HuH-7 (cell line): ENCODE results near the gene ATP6V1G2.
A peak's percentile ranks its signal among the peaks of the same experiment; 100 is the strongest.

Experiments used
- DNase-seq: peaks from one replicate; pipeline ENCODE4 v3.0.0; 2011; ENCODE audit warnings: low spot score

Gene ATP6V1G2

DNA sequence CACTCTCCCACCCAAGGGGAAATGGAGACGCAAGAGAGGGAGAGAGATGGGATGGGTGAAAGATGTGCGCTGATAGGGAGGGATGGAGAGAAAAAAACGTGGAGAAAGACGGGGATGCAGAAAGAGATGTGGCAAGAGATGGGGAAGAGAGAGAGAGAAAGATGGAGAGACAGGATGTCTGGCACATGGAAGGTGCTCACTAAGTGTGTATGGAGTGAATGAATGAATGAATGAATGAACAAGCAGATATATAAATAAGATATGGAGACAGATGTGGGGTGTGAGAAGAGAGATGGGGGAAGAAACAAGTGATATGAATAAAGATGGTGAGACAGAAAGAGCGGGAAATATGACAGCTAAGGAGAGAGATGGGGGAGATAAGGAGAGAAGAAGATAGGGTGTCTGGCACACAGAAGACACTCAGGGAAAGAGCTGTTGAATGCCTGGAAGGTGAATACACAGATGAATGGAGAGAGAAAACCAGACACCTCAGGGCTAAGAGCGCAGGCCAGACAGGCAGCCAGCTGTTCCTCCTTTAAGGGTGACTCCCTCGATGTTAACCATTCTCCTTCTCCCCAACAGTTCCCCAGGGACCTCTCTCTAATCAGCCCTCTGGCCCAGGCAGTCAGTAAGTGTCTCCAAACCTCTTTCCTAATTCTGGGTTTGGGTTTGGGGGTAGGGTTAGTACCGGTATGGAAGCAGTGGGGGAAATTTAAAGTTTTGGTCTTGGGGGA is 29.7 kb upstream of the ATP6V1G2 start:
- no peak for DNase-seq

DNA sequence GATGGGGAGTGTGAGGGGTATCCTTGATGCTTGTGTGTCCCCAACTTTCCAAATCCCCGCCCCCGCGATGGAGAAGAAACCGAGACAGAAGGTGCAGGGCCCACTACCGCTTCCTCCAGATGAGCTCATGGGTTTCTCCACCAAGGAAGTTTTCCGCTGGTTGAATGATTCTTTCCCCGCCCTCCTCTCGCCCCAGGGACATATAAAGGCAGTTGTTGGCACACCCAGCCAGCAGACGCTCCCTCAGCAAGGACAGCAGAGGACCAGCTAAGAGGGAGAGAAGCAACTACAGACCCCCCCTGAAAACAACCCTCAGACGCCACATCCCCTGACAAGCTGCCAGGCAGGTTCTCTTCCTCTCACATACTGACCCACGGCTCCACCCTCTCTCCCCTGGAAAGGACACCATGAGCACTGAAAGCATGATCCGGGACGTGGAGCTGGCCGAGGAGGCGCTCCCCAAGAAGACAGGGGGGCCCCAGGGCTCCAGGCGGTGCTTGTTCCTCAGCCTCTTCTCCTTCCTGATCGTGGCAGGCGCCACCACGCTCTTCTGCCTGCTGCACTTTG is 29.0 kb upstream of the ATP6V1G2 start, which contains the start of gene TNF:
TNF (plus strand) TSS at position 231 of the 567 bp plus-strand sequence; CDS start at position 408, 177 bp downstream.
- no peak for DNase-seq

DNA sequence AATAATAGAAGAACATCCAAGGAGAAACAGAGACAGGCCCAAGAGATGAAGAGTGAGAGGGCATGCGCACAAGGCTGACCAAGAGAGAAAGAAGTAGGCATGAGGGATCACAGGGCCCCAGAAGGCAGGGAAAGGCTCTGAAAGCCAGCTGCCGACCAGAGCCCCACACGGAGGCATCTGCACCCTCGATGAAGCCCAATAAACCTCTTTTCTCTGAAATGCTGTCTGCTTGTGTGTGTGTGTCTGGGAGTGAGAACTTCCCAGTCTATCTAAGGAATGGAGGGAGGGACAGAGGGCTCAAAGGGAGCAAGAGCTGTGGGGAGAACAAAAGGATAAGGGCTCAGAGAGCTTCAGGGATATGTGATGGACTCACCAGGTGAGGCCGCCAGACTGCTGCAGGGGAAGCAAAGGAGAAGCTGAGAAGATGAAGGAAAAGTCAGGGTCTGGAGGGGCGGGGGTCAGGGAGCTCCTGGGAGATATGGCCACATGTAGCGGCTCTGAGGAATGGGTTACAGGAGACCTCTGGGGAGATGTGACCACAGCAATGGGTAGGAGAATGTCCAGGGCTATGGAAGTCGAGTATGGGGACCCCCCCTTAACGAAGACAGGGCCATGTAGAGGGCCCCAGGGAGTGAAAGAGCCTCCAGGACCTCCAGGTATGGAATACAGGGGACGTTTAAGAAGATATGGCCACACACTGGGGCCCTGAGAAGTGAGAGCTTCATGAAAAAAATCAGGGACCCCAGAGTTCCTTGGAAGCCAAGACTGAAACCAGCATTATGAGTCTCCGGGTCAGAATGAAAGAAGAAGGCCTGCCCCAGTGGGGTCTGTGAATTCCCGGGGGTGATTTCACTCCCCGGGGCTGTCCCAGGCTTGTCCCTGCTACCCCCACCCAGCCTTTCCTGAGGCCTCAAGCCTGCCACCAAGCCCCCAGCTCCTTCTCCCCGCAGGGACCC is 28.0 kb upstream of the ATP6V1G2 start:
- DNase-seq: no peak

DNA sequence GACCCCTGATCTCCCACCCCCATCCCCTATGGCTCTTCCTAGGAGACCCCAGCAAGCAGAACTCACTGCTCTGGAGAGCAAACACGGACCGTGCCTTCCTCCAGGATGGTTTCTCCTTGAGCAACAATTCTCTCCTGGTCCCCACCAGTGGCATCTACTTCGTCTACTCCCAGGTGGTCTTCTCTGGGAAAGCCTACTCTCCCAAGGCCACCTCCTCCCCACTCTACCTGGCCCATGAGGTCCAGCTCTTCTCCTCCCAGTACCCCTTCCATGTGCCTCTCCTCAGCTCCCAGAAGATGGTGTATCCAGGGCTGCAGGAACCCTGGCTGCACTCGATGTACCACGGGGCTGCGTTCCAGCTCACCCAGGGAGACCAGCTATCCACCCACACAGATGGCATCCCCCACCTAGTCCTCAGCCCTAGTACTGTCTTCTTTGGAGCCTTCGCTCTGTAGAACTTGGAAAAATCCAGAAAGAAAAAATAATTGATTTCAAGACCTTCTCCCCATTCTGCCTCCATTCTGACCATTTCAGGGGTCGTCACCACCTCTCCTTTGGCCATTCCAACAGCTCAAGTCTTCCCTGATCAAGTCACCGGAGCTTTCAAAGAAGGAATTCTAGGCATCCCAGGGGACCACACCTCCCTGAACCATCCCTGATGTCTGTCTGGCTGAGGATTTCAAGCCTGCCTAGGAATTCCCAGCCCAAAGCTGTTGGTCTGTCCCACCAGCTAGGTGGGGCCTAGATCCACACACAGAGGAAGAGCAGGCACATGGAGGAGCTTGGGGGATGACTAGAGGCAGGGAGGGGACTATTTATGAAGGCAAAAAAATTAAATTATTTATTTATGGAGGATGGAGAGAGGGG is 27.1 kb upstream of the ATP6V1G2 start:
- DNase-seq: no peak

DNA sequence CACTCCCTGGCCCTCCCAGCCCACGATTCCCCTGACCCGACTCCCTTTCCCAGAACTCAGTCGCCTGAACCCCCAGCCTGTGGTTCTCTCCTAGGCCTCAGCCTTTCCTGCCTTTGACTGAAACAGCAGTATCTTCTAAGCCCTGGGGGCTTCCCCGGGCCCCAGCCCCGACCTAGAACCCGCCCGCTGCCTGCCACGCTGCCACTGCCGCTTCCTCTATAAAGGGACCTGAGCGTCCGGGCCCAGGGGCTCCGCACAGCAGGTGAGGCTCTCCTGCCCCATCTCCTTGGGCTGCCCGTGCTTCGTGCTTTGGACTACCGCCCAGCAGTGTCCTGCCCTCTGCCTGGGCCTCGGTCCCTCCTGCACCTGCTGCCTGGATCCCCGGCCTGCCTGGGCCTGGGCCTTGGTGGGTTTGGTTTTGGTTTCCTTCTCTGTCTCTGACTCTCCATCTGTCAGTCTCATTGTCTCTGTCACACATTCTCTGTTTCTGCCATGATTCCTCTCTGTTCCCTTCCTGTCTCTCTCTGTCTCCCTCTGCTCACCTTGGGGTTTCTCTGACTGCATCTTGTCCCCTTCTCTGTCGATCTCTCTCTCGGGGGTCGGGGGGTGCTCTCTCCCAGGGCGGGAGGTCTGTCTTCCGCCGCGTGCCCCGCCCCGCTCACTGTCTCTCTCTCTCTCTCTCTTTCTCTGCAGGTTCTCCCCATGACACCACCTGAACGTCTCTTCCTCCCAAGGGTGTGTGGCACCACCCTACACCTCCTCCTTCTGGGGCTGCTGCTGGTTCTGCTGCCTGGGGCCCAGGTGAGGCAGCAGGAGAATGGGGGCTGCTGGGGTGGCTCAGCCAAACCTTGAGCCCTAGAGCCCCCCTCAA is 25.9 kb upstream of the ATP6V1G2 start, which contains the start of gene LTA:
LTA (plus strand) TSS at position 249 of the 871 bp plus-strand sequence; CDS start at position 703, 454 bp downstream.
- DNase-seq: no peak

DNA sequence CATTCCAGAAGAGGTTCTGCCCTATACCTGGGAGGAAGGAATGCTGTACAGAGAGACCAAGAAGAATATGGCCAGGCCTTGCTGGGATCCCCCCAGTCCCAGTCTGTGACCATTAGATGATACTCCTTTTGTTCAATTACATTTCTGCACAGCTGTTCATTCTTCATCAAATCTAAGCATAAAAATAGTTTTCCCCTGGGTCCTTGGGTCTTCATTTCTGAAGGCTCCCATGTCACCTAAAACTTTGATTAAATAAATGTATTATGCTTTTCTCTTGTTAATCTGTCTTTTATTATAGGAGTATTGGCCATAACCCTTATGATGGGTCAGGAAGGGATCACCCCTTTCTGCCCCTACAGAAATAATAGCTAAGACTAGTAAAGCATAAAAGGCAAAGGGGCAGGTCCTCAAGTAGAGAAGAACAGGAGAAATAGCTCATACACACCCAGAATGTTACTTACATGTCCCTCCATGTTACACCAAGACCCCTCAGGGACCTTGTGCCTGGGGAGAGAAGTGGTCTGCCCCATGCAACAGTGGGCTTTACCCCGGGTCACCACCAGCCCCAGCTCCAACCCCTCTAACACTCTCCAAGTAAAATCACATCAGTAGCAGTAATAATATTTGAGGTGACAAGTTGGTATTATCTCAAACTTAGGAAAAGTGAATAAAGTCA is 23.6 kb upstream of the ATP6V1G2 start:
- no peak for DNase-seq

DNA sequence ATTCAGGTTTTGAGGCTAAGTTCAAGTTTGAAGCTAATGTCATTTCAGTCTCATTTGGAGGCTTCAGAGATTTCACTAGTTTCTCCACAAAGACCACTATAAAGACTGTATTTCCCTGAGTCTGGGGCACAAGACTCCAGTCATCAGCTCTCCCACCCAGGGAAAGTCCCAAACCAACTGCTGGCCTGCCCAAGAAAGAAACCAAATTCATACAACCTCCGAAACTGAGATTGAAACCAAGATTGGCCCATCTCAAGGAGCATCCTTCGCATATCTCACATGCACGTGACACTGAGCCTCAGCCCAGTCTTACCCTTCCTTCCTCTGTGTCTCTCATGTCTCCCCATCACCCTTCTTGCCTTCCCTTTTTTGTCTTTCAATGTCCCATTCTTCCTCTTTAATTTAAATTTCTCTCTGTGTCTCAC is 22.1 kb upstream of the ATP6V1G2 start:
- no peak for DNase-seq

DNA sequence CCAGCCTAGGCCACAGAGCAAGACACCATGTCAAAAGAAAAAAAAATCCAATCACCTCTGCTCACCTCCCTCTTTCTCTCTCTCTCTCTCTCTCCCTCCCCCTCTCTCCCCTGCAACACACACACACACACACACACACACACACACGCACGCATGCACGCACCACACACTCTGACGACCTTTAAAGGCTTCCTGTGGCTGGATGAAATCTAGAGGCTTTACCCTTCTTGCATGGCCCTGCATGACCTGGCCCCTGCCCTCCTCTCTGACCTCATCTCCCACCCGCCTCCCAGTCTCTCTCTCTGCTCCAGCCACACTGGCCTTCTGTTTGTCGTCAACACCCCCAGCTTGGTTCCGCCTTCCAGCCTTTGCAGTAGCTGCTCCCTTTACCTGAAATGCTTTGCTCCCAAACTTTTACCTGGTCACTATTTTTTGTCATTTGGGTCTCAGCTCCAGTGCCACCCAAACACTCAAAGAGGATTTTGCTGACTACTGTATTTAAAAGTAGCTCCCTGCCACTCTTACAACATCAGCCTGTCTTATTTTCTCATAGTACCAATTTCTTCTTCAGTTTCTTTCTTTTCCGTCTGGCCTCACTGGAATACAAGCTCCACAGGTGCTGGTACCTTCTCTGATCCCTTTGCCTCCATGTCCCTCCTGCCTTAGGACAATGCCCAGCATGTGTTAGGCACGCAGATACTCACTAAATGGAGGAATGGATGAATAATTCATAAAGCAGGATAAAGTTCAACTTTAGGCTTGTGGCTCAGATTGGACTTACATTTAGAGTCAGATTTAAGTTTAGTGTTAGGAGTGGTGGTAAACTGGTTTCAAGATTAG is 21.3 kb upstream of the ATP6V1G2 start:
- DNase-seq: no peak

DNA sequence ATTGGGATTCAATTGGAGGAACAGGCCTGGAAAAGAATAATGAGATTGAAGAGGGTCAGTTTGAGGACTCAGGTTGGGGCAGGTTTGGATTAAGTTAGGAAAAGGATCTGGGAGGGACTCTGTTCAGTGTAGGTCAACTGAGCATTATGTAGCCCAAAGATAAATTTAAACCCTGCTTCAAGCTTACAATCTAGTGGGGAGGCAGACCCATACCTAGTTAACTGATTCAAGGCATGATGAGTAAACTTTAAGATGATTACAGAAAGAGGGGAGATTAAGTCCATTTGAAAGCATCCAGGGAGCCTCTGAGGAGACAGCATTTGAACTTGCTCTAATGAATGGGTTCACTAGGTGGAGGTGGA is 14.3 kb upstream of the ATP6V1G2 start:
- DNase-seq: no peak

DNA sequence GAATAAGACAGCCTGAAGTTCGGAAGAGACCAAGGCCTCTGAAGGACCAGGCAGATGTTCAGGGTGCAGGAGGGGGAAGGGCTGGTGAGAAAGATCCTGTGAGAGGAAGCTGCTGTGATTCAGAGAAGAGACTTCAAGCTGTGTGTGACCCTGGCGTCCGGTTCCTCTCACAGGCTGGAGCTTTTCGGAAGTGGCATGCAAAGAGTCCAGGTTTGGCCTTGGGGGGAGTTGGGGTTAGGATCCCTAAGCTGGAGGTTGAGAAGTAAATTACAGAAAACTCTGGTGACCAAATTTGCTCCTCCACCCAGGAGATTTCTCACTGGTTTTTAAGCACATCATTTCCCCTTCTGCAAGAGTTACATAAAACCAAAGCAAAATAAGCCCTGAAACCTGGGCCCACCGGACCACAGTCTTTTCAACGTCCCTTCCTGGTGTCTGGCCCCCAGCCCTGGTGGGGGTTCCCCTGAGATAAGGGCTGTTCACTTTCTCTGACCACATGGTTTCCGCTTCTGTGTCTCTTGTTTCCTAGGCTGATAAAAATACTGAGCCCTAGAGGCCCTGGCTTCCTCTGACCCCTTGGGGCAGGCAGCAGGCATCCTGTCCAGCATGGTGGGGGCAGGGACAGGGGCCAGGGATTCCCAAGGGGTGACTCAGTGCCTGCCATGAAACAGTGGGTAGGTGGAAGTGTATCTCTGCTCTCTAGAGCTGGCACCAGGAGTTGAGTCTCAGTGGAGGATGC is 13.7 kb upstream of the ATP6V1G2 start:
- no peak for DNase-seq

DNA sequence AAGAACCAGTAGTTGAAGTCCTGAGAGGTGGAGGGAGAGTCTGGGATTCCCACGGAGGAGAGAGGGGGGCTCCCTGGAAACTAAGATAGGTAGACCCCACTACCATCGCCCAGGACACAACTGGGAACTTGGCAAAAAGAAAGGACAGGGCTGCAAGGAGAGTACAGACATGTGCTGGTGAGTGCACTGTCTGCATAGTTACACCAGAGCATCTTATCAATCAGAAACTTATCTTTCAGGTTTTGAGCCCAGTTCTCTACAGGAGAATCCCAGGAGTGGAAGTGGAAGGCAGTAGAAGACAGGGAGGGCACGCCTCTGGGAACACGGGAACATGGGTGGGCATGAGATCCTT is 13.2 kb upstream of the ATP6V1G2 start:
- no peak for DNase-seq

DNA sequence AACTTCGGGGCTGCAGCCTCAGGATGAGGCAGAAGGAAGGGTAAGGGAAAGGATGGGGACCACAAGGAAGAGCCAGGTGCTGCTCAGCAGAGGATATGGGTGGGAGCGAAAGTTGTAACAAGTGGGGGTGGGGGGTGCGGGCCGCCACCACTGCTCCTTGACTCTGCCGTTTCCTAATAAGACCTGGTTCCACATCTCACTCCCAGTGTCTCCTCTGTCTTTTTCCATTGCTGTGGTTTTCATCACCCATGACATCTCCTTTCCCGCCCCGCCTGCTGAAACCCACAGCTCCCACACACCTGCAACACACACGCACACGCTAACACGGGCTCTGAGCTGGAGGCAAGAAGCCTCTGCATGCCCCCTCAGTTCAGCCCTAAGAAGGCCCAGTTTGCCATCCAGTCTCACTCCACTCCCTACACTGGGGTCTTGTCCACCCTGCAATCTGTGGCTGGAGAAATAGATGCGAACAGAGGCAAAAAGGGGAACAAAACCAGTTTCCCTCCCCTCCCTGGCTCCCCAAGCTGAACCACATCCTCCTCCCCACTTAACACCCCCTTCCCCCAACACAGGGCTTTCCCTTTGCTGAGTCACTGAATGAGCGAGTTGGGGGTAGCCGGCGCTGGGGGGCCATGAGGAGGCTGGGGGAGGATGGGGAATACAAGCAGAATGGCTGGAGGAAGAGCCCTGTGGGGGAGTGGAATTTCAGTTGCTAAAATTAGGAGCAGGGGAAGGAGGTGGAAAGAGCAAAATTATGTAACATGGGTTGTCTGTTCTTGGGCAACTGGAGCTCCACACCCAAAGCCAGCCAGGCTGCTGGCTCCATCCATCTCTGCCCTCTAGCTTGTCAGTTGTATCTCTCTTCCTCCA is 12.5 kb upstream of the ATP6V1G2 start:
- no peak for DNase-seq

DNA sequence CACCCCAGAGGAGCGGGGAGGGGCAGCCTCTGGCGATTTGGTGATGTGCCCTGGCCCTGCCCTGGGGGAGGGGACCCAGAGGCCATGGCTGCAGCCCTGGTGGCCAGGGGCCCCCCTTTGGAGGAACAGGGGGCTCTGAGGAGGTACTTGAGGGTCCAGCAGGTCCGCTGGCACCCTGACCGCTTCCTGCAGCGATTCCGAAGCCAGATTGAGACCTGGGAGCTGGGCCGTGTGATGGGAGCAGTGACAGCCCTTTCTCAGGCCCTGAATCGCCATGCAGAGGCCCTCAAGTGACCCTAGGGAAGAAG is 11.9 kb upstream of the ATP6V1G2 start:
- no peak for DNase-seq

DNA sequence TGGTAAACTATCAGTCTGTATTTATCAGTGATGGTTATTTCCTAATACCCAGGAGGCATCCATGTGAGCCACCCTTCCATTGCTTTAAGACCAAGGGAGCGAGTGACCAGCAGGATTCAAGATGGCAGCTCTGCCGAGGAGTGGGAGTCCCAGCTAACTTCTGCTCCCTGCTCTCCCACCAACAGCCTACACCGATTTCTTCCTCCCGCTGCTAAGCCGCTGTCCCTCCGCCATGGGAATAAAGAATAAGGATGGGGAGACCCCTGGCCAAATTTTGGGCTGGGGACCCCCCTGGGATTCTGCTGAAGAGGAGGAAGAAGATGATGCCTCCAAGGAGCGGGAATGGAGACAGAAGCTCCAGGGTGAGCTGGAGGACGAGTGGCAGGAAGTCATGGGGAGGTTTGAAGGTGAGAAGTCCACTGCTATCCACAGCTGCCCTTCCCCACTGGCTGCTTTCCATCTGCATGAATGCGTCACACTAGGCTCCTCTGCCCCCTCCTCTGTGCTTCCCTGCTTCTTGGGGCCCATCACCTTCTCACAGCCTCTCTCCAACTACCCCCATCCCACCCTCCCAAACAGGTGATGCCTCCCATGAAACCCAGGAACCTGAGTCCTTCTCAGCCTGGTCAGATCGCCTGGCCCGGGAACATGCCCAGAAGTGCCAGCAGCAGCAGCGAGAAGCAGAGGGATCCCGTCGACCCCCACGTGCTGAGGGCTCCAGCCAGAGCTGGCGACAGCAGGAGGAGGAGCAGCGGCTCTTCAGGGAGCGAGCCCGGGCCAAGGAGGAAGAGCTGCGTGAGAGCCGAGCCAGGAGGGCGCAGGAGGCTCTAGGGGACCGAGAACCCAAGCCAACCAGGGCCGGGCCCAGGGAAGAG is 11.3 kb upstream of the ATP6V1G2 start:
- no peak for DNase-seq

DNA sequence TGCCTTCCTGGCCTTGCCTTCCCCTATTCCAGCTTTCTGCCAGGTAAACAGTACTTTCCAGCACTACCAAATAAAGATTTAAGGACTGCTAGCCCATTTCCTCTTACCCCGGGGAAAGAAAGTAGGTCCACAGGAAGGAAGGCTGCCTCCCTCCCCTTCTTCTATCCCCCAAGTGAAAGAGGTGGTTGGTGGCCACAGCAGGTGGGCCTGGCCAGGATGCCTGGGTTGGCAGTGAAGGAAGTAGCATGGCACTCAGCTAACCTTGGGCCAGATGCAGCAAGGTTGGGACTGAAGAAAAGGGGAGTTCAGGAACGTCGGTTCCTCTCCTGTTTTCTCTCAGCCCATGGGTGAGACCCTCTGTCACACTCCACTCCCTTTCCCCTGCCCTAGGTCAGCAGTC is 9.9 kb upstream of the ATP6V1G2 start:
- DNase-seq: no peak

DNA sequence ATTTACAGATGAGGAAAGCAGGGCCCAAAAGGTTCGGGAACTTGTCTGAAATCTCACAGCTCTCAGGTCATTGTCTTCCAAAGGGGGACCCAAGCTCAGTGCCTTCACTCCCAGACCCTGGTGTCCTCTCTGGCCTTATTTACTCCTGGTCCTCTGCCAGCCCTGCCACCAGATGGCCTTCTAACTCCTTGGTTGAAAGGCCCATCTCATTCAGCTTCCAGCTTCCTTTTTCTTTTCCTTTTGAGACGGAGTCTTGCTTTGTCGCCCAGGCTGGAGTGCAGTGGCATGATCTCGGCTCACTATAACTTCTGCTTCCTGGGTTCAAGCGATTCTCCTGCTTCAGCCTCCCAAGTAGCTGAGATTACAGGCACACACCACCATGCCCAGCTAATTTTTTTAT is 5.0 kb upstream of the ATP6V1G2 start:
- DNase-seq: peak; percentile 42

DNA sequence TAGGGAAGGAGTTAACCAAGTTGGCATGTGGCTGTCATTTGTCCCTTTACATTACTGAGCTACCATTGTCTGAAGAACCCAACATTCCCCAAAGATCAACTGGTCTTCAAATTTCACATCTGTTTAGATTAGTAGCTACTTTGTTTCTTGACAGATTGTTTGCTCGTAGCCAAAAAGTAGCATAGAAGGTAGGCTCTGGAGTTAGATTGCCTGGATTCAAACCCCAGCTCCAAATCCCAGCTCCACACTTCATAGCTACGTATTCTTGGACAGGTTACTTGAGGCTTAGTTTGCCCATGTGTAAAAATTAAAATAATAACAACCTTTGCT is 2.1 kb upstream of the ATP6V1G2 start:
- no peak for DNase-seq
